ENCODE data around the gene HAGH.

Gene HAGH

GRCh38 chr16:1831186-1832075 is 4.8 kb upstream of the HAGH start:
- H3K4me1 ChIP-seq (ENCODE audit: control extremely low read depth in 1 of 4, control insufficient read depth in 4 of 4, insufficient read depth in 4 of 4, low read length in 3 of 4), result peaks cover 3 to 24% (median 17%) of the 10 kb centered on the region in 4 experiments
- H3K27me3 ChIP-seq (replicated peaks in 2 of 5; ENCODE audit: control insufficient read depth in 4 of 5, insufficient read depth in 5 of 5, low read length in 4 of 5), result no peaks in the 10 kb centered on the region
- WGBS (ENCODE audit: insufficient coverage), result 98% methylated on average over 13 of the region's 19 CpGs
- H3K4me3 ChIP-seq (ENCODE audit: control insufficient read depth in 1 of 7, extremely low read depth in 1 of 7, insufficient read depth in 4 of 7, low read depth in 2 of 7, low read length in 6 of 7), result no peak overlapping the region
- H3K27ac ChIP-seq (ENCODE audit: insufficient read depth in 1 of 2, low read depth in 1 of 2, low read length in 2 of 2, poor library complexity in 1 of 2, severe bottlenecking in 2 of 2), result no peak overlapping the region
- H3K36me3 ChIP-seq (ENCODE audit: control insufficient read depth in 4 of 4, insufficient read depth in 4 of 4, low read length in 3 of 4), result peaks cover 5 to 12% (median 7%) of the 10 kb centered on the region in 4 experiments
- ChIA-PET POLR2A (no interaction called here), CTCF (interaction anchor here (0.9 kb wide), 1 partner anchor 9 kb away, joined by 3 read pairs; no protein-coding TSS in a partner anchor)
- no peaks in the 10 kb centered on the region for H3K9me3 ChIP-seq (ENCODE audit: control extremely low read depth in 1 of 5, control insufficient read depth in 4 of 5, insufficient read depth in 2 of 5, low read depth in 1 of 5, low read length in 4 of 5)
- no peak for DNase-seq

GRCh38 chr16:1830213-1830612 is 3.6 kb upstream of the HAGH start:
- Histone ChIP-seq H3K4me3 (ENCODE audit: control insufficient read depth in 1 of 7, extremely low read depth in 1 of 7, insufficient read depth in 4 of 7, low read depth in 2 of 7, low read length in 6 of 7) (no peak overlapping the region), H3K27ac (ENCODE audit: insufficient read depth in 1 of 2, low read depth in 1 of 2, low read length in 2 of 2, poor library complexity in 1 of 2, severe bottlenecking in 2 of 2) (no peak overlapping the region)
- CTCF ChIA-PET, result no interaction called here

GRCh38 chr16:1828645-1829410 is 2.2 kb upstream of the HAGH start:
- POLR2A ChIA-PET, result no interaction called here
- DNase-seq, result no peak
- H3K27ac ChIP-seq (ENCODE audit: insufficient read depth in 1 of 2, low read depth in 1 of 2, low read length in 2 of 2, poor library complexity in 1 of 2, severe bottlenecking in 2 of 2), result no peak overlapping the region
- CTCF ChIA-PET, result no interaction called here
- H3K9me3 ChIP-seq (ENCODE audit: control extremely low read depth in 1 of 5, control insufficient read depth in 4 of 5, insufficient read depth in 2 of 5, low read depth in 1 of 5, low read length in 4 of 5), result no peaks in the 10 kb centered on the region
- peaks cover 3 to 34% (median 30%) of the 10 kb centered on the region in 4 experiments for H3K4me1 ChIP-seq (ENCODE audit: control extremely low read depth in 1 of 4, control insufficient read depth in 4 of 4, insufficient read depth in 4 of 4, low read length in 3 of 4)
- no peaks in the 10 kb centered on the region for H3K27me3 ChIP-seq (replicated peaks in 2 of 5; ENCODE audit: control insufficient read depth in 4 of 5, insufficient read depth in 5 of 5, low read length in 4 of 5)
- H3K4me3 ChIP-seq (ENCODE audit: control insufficient read depth in 1 of 7, extremely low read depth in 1 of 7, insufficient read depth in 4 of 7, low read depth in 2 of 7, low read length in 6 of 7), result peak overlapping the region in 1 of 7 experiments; percentile 77
- 91% methylated on average over 7 of the region's 11 CpGs for WGBS (ENCODE audit: insufficient coverage)
- H3K36me3 ChIP-seq (ENCODE audit: control insufficient read depth in 4 of 4, insufficient read depth in 4 of 4, low read length in 3 of 4), result peaks cover 5 to 12% (median 7%) of the 10 kb centered on the region in 4 experiments

More at GRCh38 chr16:1830213-1830612, 3.6 kb upstream of the HAGH start:
- DNase-seq, result no peak
- Histone ChIP-seq H3K9me3 (ENCODE audit: control extremely low read depth in 1 of 5, control insufficient read depth in 4 of 5, insufficient read depth in 2 of 5, low read depth in 1 of 5, low read length in 4 of 5) (no peaks in the 10 kb centered on the region), H3K4me1 (ENCODE audit: control extremely low read depth in 1 of 4, control insufficient read depth in 4 of 4, insufficient read depth in 4 of 4, low read length in 3 of 4) (peaks cover 3 to 33% (median 28%) of the 10 kb centered on the region in 4 experiments), H3K36me3 (ENCODE audit: control insufficient read depth in 4 of 4, insufficient read depth in 4 of 4, low read length in 3 of 4) (peaks cover 5 to 12% (median 7%) of the 10 kb centered on the region in 4 experiments), H3K27me3 (replicated peaks in 2 of 5; ENCODE audit: control insufficient read depth in 4 of 5, insufficient read depth in 5 of 5, low read length in 4 of 5) (no peaks in the 10 kb centered on the region)
- POLR2A ChIA-PET, result no interaction called here
- WGBS (ENCODE audit: insufficient coverage), result 96% methylated on average over 3 of the region's 3 CpGs

GRCh38 chr16:1825864-1826690 is 548 bp downstream of the HAGH start:
- ChIA-PET CTCF (interaction anchor here (2.3 kb wide), 1 partner anchor 13 kb away, joined by 7 read pairs; no protein-coding TSS in a partner anchor), POLR2A (interaction anchor here (0.6 to 1.1 kb wide), 3 partner anchors 9 to 139 kb away, joined by 3 read pairs; partner anchors contain the start of gene RPS2)
- no peaks in the 10 kb centered on the region for H3K27me3 ChIP-seq (replicated peaks in 2 of 5; ENCODE audit: control insufficient read depth in 4 of 5, insufficient read depth in 5 of 5, low read length in 4 of 5)
- peak overlapping the region; percentile 43 to 99 (median 78) for H3K4me3 ChIP-seq (ENCODE audit: control insufficient read depth in 1 of 7, extremely low read depth in 1 of 7, insufficient read depth in 4 of 7, low read depth in 2 of 7, low read length in 6 of 7)
- DNase-seq, result peak; percentile 69 to 87 (median 83)
- no peaks in the 10 kb centered on the region for H3K9me3 ChIP-seq (ENCODE audit: control extremely low read depth in 1 of 5, control insufficient read depth in 4 of 5, insufficient read depth in 2 of 5, low read depth in 1 of 5, low read length in 4 of 5)
- peak overlapping the region in 1 of 2 experiments; percentile 67 for H3K27ac ChIP-seq (ENCODE audit: insufficient read depth in 1 of 2, low read depth in 1 of 2, low read length in 2 of 2, poor library complexity in 1 of 2, severe bottlenecking in 2 of 2)
- peaks cover 6 to 20% (median 15%) of the 10 kb centered on the region in 4 experiments for H3K36me3 ChIP-seq (ENCODE audit: control insufficient read depth in 4 of 4, insufficient read depth in 4 of 4, low read length in 3 of 4)
- H3K4me1 ChIP-seq (ENCODE audit: control extremely low read depth in 1 of 4, control insufficient read depth in 4 of 4, insufficient read depth in 4 of 4, low read length in 3 of 4), result peaks cover 3 to 34% (median 30%) of the 10 kb centered on the region in 4 experiments
- WGBS (ENCODE audit: insufficient coverage), result under 1% methylated on average over 92 of the region's 96 CpGs

- peaks cover 3 to 34% (median 30%) of the 10 kb centered on the region in 4 experiments for H3K4me1 ChIP-seq (ENCODE audit: control extremely low read depth in 1 of 4, control insufficient read depth in 4 of 4, insufficient read depth in 4 of 4, low read length in 3 of 4)
- H3K36me3 ChIP-seq (ENCODE audit: control insufficient read depth in 4 of 4, insufficient read depth in 4 of 4, low read length in 3 of 4), result peaks cover 2 to 24% (median 14%) of the 10 kb centered on the region in 4 experiments
- ChIA-PET POLR2A (interaction anchor here (0.6 kb wide), 1 partner anchor 43 kb away, joined by 3 read pairs; the partner anchor contains the start of gene NUBP2), CTCF (interaction anchor here (1.6 to 2.3 kb wide), 2 partner anchors 12 kb away, joined by 7 to 9 read pairs; no protein-coding TSS in a partner anchor)
- H3K27me3 ChIP-seq (replicated peaks in 2 of 5; ENCODE audit: control insufficient read depth in 4 of 5, insufficient read depth in 5 of 5, low read length in 4 of 5), result no peaks in the 10 kb centered on the region
- H3K27ac ChIP-seq (ENCODE audit: insufficient read depth in 1 of 2, low read depth in 1 of 2, low read length in 2 of 2, poor library complexity in 1 of 2, severe bottlenecking in 2 of 2), result peak overlapping the region in 1 of 2 experiments; percentile 67
- no peak for DNase-seq
- WGBS (ENCODE audit: insufficient coverage), result 69% methylated on average over 15 of the region's 15 CpGs
- H3K4me3 ChIP-seq (ENCODE audit: control insufficient read depth in 1 of 7, extremely low read depth in 1 of 7, insufficient read depth in 4 of 7, low read depth in 2 of 7, low read length in 6 of 7), result peak overlapping the region; percentile 43 to 99 (median 77)
- H3K9me3 ChIP-seq (ENCODE audit: control extremely low read depth in 1 of 5, control insufficient read depth in 4 of 5, insufficient read depth in 2 of 5, low read depth in 1 of 5, low read length in 4 of 5), result no peaks in the 10 kb centered on the region
Observed at GRCh38 chr16:1825381-1825863, 1.2 kb downstream of the HAGH start.

- DNase-seq, result peak; percentile 33 to 72 (median 56)
- ChIA-PET CTCF (interaction anchor here (1.6 kb wide), 1 partner anchor 10 kb away, joined by 9 read pairs; no protein-coding TSS in a partner anchor), POLR2A (no interaction called here)
- Histone ChIP-seq H3K36me3 (ENCODE audit: control insufficient read depth in 4 of 4, insufficient read depth in 4 of 4, low read length in 3 of 4) (peaks cover 0 to 34% (median 18%) of the 10 kb centered on the region in 4 experiments), H3K27me3 (replicated peaks in 2 of 5; ENCODE audit: control insufficient read depth in 4 of 5, insufficient read depth in 5 of 5, low read length in 4 of 5) (no peaks in the 10 kb centered on the region), H3K27ac (ENCODE audit: insufficient read depth in 1 of 2, low read depth in 1 of 2, low read length in 2 of 2, poor library complexity in 1 of 2, severe bottlenecking in 2 of 2) (no peak overlapping the region), H3K4me1 (ENCODE audit: control extremely low read depth in 1 of 4, control insufficient read depth in 4 of 4, insufficient read depth in 4 of 4, low read length in 3 of 4) (peaks cover 3 to 28% (median 25%) of the 10 kb centered on the region in 4 experiments), H3K9me3 (ENCODE audit: control extremely low read depth in 1 of 5, control insufficient read depth in 4 of 5, insufficient read depth in 2 of 5, low read depth in 1 of 5, low read length in 4 of 5) (no peaks in the 10 kb centered on the region), H3K4me3 (ENCODE audit: control insufficient read depth in 1 of 7, extremely low read depth in 1 of 7, insufficient read depth in 4 of 7, low read depth in 2 of 7, low read length in 6 of 7) (no peak overlapping the region)
- 91% methylated on average over 8 of the region's 9 CpGs for WGBS (ENCODE audit: insufficient coverage)
Observed at GRCh38 chr16:1823821-1824220, 2.8 kb downstream of the HAGH start.
